HL-60 (cell line): ENCODE data around the gene AFG3L2.
"Not testable (repeated sequence)": the region's sequence is repeated elsewhere in the genome, so short reads cannot be mapped to it uniquely, and the experiment has no call there.

Source experiments
- DNase-seq, 2 experiments: peaks; one replicate each; pipeline ENCODE4 v3.0.0-alpha.2; 2010 to 2020; ENCODE audit warnings: low read depth in 1 of 2, low spot score in 1 of 2
- H3K27ac ChIP-seq: fragments of 250-450 bp; sonication (Bioruptor Pico); replicated peaks from 2 replicates; pipeline ENCODE4 v1.5.1; 2020; ENCODE audit warnings: mild to moderate bottlenecking, moderate library complexity
- H3K27me3 ChIP-seq: fragments of 250-450 bp; sonication (Bioruptor Pico); 2 replicates; pipeline ENCODE4 v1.5.1; 2021; ENCODE audit warnings: mild to moderate bottlenecking, moderate library complexity; ENCODE audit not compliant: insufficient read depth, poor library complexity, severe bottlenecking
- H3K4me3 ChIP-seq: replicated peaks from 2 replicates; pipeline ENCODE4 v1.5.1; 2011; ENCODE audit warnings: mild to moderate bottlenecking, control low read depth, low read length; ENCODE audit not compliant: insufficient read depth
- CTCF ChIP-seq: IDR thresholded peaks from one replicate; pipeline ENCODE4 v1.5.1; 2011; ENCODE audit warnings: low read length, control low read depth, inconsistent platforms; ENCODE audit not compliant: insufficient read depth
- GABPA ChIP-seq: IDR thresholded peaks from 2 replicates; pipeline ENCODE4 v1.6.1; 2012; ENCODE audit warnings: low read depth
- POLR2AphosphoS5 ChIP-seq: IDR thresholded peaks from 2 replicates; pipeline ENCODE4 v1.6.1; 2012; ENCODE audit warnings: low read depth
- REST ChIP-seq: IDR thresholded peaks from 2 replicates; pipeline ENCODE4 v1.6.1; 2012; ENCODE audit warnings: low read depth; ENCODE audit not compliant: insufficient replicate concordance
- SPI1 ChIP-seq: IDR thresholded peaks from 2 replicates; pipeline ENCODE4 v1.6.1; 2012; ENCODE audit warnings: low read depth, mild to moderate bottlenecking, borderline replicate concordance

The AFG3L2 gene

GRCh38 chr18:12417687-12418086 is 40.7 kb upstream of the AFG3L2 start:
- no peak overlapping the region for H3K4me3 ChIP-seq
- H3K27me3 ChIP-seq = peaks cover 35% of the 10 kb centered on the region
- DNase-seq = no peak
- TF ChIP-seq CTCF = no peak
- TF ChIP-seq GABPA = no peak
- TF ChIP-seq POLR2AphosphoS5 = no peak
- TF ChIP-seq SPI1 = no peak
- TF ChIP-seq REST = no peak
- H3K27ac ChIP-seq = no peak overlapping the region

- Histone ChIP-seq H3K27ac (no peak overlapping the region), H3K4me3 (no peak overlapping the region), H3K27me3 (peaks cover 26% of the 10 kb centered on the region)
- DNase-seq = no peak
- TF ChIP-seq POLR2AphosphoS5 (no peak), GABPA (no peak), SPI1 (no peak), REST (no peak), CTCF (no peak)
Measured at GRCh38 chr18:12416098-12416729, 39.2 kb upstream of the AFG3L2 start.

- TF ChIP-seq REST (no peak), SPI1 (no peak), POLR2AphosphoS5 (no peak), GABPA (no peak), CTCF (no peak)
- Histone ChIP-seq H3K27ac (no peak overlapping the region), H3K4me3 (no peak overlapping the region), H3K27me3 (peaks cover 18% of the 10 kb centered on the region)
- no peak for DNase-seq
Measured at GRCh38 chr18:12411456-12411855, 34.4 kb upstream of the AFG3L2 start.

GRCh38 chr18:12410747-12411146 is 33.7 kb upstream of the AFG3L2 start:
- H3K4me3 ChIP-seq, DNase-seq, H3K27ac ChIP-seq: not testable (repeated sequence)
- H3K27me3 ChIP-seq = peaks cover 25% of the 10 kb centered on the region
